Memory B cell (primary cell): ENCODE data around the gene ZNF618.

ENCODE experiments used
- ATAC-seq: fragments of 150-1000 bp; cut with Tn5 transposase; 2 replicates; pipeline ENCODE4 v1.10.0; 2021; ENCODE audit warnings: low read depth, mild to moderate bottlenecking, moderate library complexity
- DNase-seq, 2 donors: peaks; one replicate each; pipeline ENCODE4 v3.0.0; 2022; ENCODE audit warnings: low spot score in 2 of 2
- H3K27ac Mint-ChIP-seq: one replicate; pipeline ENCODE4 v1.8.0; 2022; ENCODE audit warnings: mild to moderate bottlenecking, moderate library complexity, mixed read lengths
- H3K27me3 Mint-ChIP-seq: one replicate; pipeline ENCODE4 v1.8.0; 2022; ENCODE audit warnings: mixed read lengths
- H3K36me3 Mint-ChIP-seq: one replicate; pipeline ENCODE4 v1.8.0; 2022; ENCODE audit warnings: mild to moderate bottlenecking, mixed read lengths
- H3K4me1 Mint-ChIP-seq: one replicate; pipeline ENCODE4 v1.8.0; 2022; ENCODE audit warnings: mixed read lengths
- H3K4me3 Mint-ChIP-seq: one replicate; pipeline ENCODE4 v1.8.0; 2022; ENCODE audit warnings: mild to moderate bottlenecking, moderate library complexity, mixed read lengths
- H3K9me3 Mint-ChIP-seq: one replicate; pipeline ENCODE4 v1.8.0; 2022; ENCODE audit warnings: mixed read lengths

The ZNF618 gene

DNA sequence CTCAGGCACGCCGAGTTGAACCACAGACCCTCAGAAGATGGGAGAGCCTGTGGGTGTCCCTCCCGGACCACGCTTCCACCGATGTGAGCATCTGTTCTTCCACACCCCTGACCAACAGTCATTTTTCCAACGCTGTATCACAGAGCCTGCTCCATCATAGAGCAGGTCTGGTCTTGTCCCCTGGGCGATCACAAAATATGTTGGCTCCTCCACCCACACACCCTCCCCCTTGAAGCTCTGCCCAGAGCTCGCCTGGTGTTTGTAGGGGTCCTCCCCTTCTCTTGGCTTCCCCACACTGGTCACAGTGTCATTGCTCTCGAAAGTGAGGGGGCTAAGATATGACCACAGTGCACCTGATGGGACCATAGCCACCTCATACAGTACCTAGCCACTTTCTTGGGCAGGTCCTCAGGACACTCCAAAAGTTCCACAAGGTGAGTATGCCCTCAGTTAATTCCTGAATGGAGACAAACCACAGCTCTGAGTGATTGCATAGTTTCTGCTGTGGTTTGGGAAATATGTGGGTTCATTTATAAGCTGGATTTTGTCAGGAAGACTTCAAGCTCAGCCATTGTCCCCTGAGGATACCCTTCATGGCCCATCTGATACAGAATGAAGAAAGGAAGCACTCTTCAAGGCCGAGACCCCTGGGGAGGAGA is 3.5 kb upstream of the ZNF618 start:
- no peaks in the 10 kb centered on the region for H3K36me3 Mint-ChIP-seq
- H3K27ac Mint-ChIP-seq, result no peak overlapping the region
- H3K27me3 Mint-ChIP-seq, result no peaks in the 10 kb centered on the region
- H3K9me3 Mint-ChIP-seq, result no peaks in the 10 kb centered on the region
- no peak for DNase-seq
- H3K4me3 Mint-ChIP-seq, result no peak overlapping the region
- no peaks in the 10 kb centered on the region for H3K4me1 Mint-ChIP-seq
- no peak for ATAC-seq

DNA sequence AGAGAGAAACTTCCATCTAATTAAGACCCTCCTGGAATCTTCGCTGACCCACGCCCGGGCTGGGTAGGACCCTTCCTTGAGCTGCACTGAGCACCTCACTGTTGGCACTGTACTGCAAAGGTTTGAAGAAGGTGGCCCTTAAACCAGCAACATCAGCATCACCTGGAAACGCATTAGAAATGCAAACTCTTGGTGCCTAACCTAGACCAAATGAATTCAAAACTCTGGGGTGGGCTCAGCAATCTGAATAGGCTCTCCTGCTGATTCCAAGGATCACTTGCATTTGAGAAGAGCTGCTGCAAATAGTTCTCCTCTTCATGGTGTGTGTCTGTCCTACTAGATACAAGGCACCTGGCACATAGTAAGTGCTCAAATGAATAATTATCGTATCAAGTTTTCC is 2.7 kb upstream of the ZNF618 start:
- no peaks in the 10 kb centered on the region for H3K36me3 Mint-ChIP-seq
- no peaks in the 10 kb centered on the region for H3K9me3 Mint-ChIP-seq
- H3K4me3 Mint-ChIP-seq, result no peak overlapping the region
- ATAC-seq, result no peak
- H3K27me3 Mint-ChIP-seq, result peaks cover 1% of the 10 kb centered on the region
- no peak overlapping the region for H3K27ac Mint-ChIP-seq
- DNase-seq, result no peak
- H3K4me1 Mint-ChIP-seq, result no peaks in the 10 kb centered on the region

GRCh38 chr9:113873926-113874325 is 2.2 kb upstream of the ZNF618 start:
- Mint-ChIP-seq H3K9me3 (no peaks in the 10 kb centered on the region), H3K36me3 (no peaks in the 10 kb centered on the region), H3K4me3 (no peak overlapping the region), H3K27ac (no peak overlapping the region), H3K4me1 (no peaks in the 10 kb centered on the region), H3K27me3 (peaks cover 1% of the 10 kb centered on the region)
- DNase-seq, result no peak
- no peak for ATAC-seq

DNA sequence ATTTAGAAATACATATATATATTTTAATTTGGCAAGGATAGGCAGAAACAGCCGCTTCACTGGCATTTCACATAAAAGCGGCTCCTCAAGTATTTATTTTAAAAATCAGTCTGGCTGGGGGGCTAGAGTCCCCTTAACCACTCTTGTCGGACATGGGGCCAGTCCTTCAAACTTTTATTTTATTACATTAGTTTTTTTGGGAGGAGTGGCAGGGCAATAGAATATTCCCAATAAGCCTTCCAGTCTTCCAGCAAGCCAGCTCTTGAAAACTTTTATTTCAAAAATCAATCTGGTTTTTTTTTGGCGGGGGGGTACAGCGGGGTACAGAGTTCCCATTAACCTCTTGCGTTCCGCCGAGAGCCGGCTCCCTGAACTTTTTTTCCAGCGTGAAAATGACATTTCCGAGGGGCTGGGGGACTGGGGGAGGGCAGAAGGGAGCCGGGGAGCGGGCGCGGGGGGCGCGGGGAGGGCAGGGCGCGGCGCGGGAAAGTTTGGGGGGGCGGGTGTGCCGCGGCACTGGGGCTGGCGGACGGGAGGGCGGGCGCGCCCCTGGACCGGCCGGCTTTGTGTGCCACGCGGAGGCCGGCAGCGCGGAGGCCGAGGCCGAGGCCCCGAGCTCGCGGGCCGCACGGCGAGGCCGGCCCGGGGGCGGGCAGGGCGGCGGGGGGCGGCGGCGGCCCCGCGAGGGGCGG is 504 bp upstream of the ZNF618 start:
- H3K9me3 Mint-ChIP-seq, result no peaks in the 10 kb centered on the region
- no peaks in the 10 kb centered on the region for H3K4me1 Mint-ChIP-seq
- no peaks in the 10 kb centered on the region for H3K36me3 Mint-ChIP-seq
- no peak for DNase-seq
- H3K4me3 Mint-ChIP-seq, result peak overlapping the region; percentile 66
- no peak overlapping the region for H3K27ac Mint-ChIP-seq
- peak; percentile 24 for ATAC-seq
- peaks cover 1% of the 10 kb centered on the region for H3K27me3 Mint-ChIP-seq

DNA sequence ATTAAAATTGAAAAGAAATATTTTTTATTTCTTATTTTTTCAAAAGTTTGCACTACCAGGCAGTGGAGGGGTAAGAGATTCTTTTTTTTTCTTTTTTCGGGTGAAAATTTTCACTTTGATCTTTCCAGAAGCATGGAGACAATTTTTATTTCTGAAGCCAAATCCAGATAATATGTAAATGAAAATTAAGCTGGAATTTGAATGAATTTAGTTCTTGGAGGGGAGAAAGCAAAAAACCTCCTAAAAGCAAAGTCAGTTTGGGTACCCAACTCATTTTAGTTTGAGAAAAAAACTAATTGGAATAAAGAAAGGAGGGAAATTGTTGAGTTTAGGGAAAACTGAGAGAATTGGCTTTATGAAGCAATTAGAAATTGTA is 872 bp downstream of the ZNF618 start:
- Mint-ChIP-seq H3K9me3 (no peaks in the 10 kb centered on the region), H3K4me1 (no peaks in the 10 kb centered on the region), H3K27me3 (peaks cover 1% of the 10 kb centered on the region), H3K4me3 (peak overlapping the region; percentile 85), H3K27ac (no peak overlapping the region), H3K36me3 (no peaks in the 10 kb centered on the region)
- DNase-seq, result no peak
- no peak for ATAC-seq

DNA sequence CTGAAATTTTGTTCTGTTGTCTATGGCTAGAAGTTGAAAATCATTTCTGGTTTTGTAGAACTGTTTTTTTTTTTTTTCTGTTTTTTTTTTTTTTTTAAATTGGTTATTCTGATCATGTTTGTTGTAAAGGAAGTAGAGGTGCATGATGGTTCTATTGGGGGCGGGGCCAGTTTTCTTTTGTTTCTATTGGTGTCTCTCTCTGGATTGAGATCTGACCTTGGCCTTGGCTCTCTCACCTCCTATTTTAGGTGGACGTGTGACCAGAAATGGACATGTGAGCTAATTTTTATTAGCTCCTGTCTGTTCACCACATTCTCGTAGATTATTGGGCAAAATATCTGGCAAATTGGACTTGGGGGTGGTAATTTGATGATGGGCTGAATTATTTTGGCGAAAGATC is 3.2 kb downstream of the ZNF618 start:
- Mint-ChIP-seq H3K4me1 (no peaks in the 10 kb centered on the region), H3K27me3 (peaks cover 3% of the 10 kb centered on the region), H3K9me3 (no peaks in the 10 kb centered on the region), H3K4me3 (no peak overlapping the region), H3K27ac (no peak overlapping the region), H3K36me3 (no peaks in the 10 kb centered on the region)
- DNase-seq (no peak), ATAC-seq (no peak)

DNA sequence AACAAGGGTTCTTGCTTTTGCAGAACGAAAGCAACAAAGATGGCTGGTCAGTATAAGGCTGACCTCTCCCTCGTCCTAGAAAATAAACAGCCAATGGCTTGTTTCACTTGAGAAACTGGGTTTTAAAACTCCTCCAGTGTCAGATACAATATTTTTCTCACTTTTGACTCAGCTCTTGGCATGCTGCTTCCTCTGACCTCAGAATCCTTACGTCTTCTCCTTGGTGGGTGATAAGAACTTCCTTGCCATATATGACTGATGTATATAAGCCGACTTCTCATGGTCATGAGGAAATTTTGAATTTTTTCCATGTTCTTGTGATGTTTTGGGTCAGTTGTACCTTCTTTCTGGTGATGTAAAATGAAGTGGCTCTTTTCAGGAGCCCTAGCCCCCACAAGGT is 3.8 kb downstream of the ZNF618 start:
- peaks cover 3% of the 10 kb centered on the region for H3K4me1 Mint-ChIP-seq
- no peak overlapping the region for H3K4me3 Mint-ChIP-seq
- H3K27ac Mint-ChIP-seq, result no peak overlapping the region
- peaks cover 4% of the 10 kb centered on the region for H3K27me3 Mint-ChIP-seq
- no peaks in the 10 kb centered on the region for H3K9me3 Mint-ChIP-seq
- DNase-seq (no peak), ATAC-seq (no peak)
- H3K36me3 Mint-ChIP-seq, result no peaks in the 10 kb centered on the region

DNA sequence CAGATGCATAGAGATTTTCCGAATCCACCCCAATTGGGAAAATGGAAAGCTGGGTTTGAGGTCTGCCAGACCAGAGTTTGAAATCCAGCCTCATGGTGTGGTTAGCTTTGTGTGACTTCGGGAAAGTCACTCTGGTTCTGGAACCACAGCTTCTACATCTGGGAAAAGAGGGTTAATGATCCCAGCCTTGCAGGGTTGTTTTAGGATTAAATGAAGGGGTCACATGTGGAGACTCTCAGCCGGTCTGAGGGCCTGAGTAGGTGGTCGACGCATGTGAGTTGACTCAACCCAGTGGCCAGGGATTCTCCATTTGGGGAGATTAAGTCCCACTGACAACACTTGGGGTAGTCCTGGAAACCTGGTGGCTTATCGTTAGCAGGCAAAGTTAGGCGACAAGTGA is 6.1 kb downstream of the ZNF618 start:
- Mint-ChIP-seq H3K27ac (no peak overlapping the region), H3K4me1 (peaks cover 9% of the 10 kb centered on the region), H3K27me3 (peaks cover 4% of the 10 kb centered on the region), H3K36me3 (no peaks in the 10 kb centered on the region), H3K4me3 (no peak overlapping the region), H3K9me3 (no peaks in the 10 kb centered on the region)
- ATAC-seq (no peak), DNase-seq (no peak)

DNA sequence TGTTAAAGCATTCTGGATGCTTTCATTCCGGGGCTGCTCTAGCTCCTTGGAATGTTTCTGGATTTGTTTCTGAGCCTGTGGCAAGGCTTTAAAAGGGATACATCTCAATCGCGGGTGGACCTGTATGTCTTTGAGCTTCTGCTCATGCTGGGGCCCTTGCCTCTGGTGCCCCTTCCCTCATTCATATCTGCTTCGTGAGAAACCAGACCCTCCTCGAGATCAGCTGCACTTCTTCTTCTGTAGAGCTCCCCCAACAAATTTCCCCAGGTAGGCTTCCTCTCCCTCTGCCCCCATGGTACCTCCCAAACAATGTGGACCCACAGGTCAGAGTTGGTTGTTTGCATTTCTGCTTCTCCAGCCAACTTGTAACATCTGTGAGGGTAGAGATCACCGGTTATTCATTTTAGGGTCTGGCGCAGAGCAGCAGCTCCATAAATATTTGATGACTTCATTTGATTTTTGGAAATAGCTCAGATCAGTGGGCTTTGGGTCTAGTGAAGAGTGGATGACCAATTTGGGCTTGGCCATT is 6.6 kb downstream of the ZNF618 start:
- Mint-ChIP-seq H3K4me1 (peaks cover 9% of the 10 kb centered on the region), H3K4me3 (no peak overlapping the region), H3K27me3 (peaks cover 4% of the 10 kb centered on the region), H3K36me3 (no peaks in the 10 kb centered on the region), H3K27ac (no peak overlapping the region), H3K9me3 (peaks cover 1% of the 10 kb centered on the region)
- ATAC-seq (no peak), DNase-seq (no peak)

DNA sequence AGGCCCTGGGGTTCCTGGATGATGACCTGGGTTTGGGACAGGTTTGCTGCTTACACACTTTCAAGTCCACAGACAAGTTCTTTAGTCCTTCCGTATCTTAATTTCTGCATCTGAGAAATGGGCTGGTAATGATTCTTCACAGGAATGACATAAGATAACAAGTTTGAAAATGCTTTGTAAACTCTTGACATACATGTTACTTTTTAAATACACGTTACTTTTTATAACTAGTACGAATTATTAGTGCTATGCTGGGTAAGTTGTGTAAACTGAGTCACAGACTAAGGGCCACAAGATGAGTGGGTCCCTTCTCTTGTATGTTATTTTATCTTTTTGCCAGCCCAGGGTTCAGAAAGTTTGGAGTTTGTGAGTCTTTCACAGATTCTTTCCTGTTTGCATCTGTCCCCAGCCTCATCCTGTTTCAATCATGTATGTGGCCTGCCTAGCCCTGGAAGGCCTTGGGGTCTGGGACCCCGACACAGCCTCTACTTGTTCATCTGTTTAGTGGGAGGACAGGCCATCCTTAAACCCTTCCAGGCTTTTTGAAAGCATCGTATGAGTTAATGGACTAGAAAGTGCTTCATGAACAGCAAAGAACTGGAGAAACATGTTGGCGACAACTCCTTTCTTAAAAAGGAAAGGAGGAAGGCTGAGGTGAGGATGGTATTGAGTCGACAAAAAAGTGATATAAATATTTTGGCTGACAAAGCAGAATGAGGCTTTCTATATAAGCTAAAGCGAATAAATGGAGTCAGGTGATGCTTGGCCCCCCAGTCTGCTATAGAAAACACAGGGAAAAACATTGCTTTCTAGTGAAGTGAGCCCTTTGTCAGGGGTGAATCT is 9.3 kb downstream of the ZNF618 start:
- Mint-ChIP-seq H3K27me3 (peaks cover 3% of the 10 kb centered on the region), H3K9me3 (peaks cover 2% of the 10 kb centered on the region), H3K4me3 (peak overlapping the region; percentile 35), H3K4me1 (peaks cover 9% of the 10 kb centered on the region), H3K36me3 (no peaks in the 10 kb centered on the region), H3K27ac (no peak overlapping the region)
- no peak for DNase-seq
- ATAC-seq, result no peak

DNA sequence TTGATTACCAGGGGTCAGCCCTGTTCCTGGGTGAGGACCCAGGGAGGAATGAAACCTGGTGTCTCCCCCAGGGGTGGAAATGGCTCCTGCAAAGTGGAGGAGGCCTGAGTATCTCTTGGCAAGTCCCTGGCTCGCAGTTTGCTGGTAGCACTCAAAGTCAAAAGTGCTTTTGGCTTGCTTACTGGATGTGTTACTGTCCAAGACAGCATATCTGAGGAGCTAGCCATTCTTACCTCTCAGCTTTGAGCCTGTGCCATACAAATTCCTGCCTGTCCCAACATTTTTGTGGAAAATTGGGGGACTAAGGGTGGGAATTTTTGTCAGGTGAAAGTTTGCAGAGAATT is 9.9 kb downstream of the ZNF618 start:
- ATAC-seq (no peak), DNase-seq (no peak)
- Mint-ChIP-seq H3K27ac (no peak overlapping the region), H3K9me3 (peaks cover 2% of the 10 kb centered on the region), H3K4me1 (peaks cover 9% of the 10 kb centered on the region), H3K4me3 (peak overlapping the region; percentile 43), H3K36me3 (no peaks in the 10 kb centered on the region), H3K27me3 (peaks cover 3% of the 10 kb centered on the region)

GRCh38 chr9:113886466-113886865 is 10.4 kb downstream of the ZNF618 start:
- Mint-ChIP-seq H3K4me1 (peaks cover 9% of the 10 kb centered on the region), H3K36me3 (no peaks in the 10 kb centered on the region), H3K4me3 (peak overlapping the region; percentile 45), H3K27me3 (peaks cover 3% of the 10 kb centered on the region), H3K9me3 (peaks cover 2% of the 10 kb centered on the region), H3K27ac (no peak overlapping the region)
- no peak for ATAC-seq
- no peak for DNase-seq

DNA sequence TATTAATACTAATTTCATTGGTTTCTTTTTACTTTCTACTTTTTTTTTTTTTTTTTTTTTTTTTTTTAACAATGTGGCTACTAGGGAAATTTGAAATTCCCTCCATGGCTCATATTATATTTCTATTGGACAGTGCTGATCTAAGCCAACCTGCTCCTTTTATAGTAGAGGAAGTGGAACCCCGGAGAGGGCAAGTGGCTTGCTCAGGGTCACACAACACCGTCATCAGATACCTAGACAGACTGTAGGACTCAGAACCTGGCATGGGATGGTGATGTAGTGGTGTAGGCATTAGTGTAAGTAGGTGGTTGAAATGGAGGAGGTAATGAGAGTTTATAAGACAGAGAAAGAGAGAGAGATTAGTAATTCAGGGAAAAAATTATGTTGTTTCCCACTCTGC is 10.8 kb downstream of the ZNF618 start:
- Mint-ChIP-seq H3K4me1 (peaks cover 9% of the 10 kb centered on the region), H3K36me3 (no peaks in the 10 kb centered on the region), H3K27me3 (peaks cover 3% of the 10 kb centered on the region), H3K9me3 (peaks cover 2% of the 10 kb centered on the region), H3K27ac (no peak overlapping the region), H3K4me3 (no peak overlapping the region)
- DNase-seq, result no peak
- ATAC-seq, result no peak

DNA sequence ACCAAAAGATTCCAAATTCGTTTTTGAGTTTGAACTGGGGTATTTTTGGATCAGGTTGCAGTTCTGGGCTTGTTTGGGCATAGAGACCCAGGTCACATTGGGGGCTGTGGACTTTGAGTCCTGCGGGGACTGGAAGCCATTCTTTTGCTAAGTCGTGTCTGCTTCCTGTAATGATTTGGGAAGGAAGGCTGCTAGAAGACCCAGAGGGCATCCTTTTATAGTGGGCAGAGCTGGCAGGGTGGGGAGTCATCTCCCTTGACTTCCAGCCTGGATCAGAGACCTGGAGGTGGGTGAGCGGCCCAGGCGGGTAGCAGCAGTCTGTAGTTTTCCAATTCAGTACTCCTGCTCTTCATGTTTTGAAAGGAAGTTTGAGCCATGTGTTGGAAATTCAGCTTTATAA is 11.3 kb downstream of the ZNF618 start:
- no peak overlapping the region for H3K4me3 Mint-ChIP-seq
- H3K4me1 Mint-ChIP-seq, result peaks cover 9% of the 10 kb centered on the region
- ATAC-seq, result no peak
- no peak for DNase-seq
- H3K9me3 Mint-ChIP-seq, result peaks cover 2% of the 10 kb centered on the region
- H3K27me3 Mint-ChIP-seq, result peaks cover 3% of the 10 kb centered on the region
- H3K27ac Mint-ChIP-seq, result no peak overlapping the region
- no peaks in the 10 kb centered on the region for H3K36me3 Mint-ChIP-seq
